Activated T-cell treated with anti-CD3 and anti-CD28 coated beads, Interleukin-2, amount 50 U/mL, for 1 hour (primary cell): ENCODE data around the gene MECP2.
A peak's percentile ranks its signal among the peaks of the same experiment; 100 is the strongest.

Experiments used
- DNase-seq: peaks from one replicate; pipeline ENCODE4 v3.0.0-alpha.2; 2020

Gene MECP2

GRCh38 chrX:154059231-154059630, 38.3 kb downstream of the MECP2 start:
- DNase-seq, result no peak

GRCh38 chrX:154058214-154058997, 39.1 kb downstream of the MECP2 start:
- no peak for DNase-seq

- no peak for DNase-seq
Observed at GRCh38 chrX:154057791-154058190, 39.7 kb downstream of the MECP2 start.

- DNase-seq, result no peak
Observed at GRCh38 chrX:154056770-154057241, 40.7 kb downstream of the MECP2 start.

GRCh38 chrX:154051201-154051810, 46.2 kb downstream of the MECP2 start:
- DNase-seq, result peak; percentile 68

- no peak for DNase-seq
Observed at GRCh38 chrX:154050113-154050495, 47.4 kb downstream of the MECP2 start.

GRCh38 chrX:154049209-154050112, 48.1 kb downstream of the MECP2 start:
- DNase-seq, result no peak

GRCh38 chrX:154048398-154048797, 49.1 kb downstream of the MECP2 start:
- DNase-seq, result no peak

- no peak for DNase-seq
Observed at GRCh38 chrX:154046940-154047610, 50.4 kb downstream of the MECP2 start.

GRCh38 chrX:154046031-154046781, 51.3 kb downstream of the MECP2 start:
- no peak for DNase-seq

GRCh38 chrX:154044091-154044490, 53.4 kb downstream of the MECP2 start:
- no peak for DNase-seq

GRCh38 chrX:154043003-154043763, 54.3 kb downstream of the MECP2 start:
- no peak for DNase-seq

- no peak for DNase-seq
Observed at GRCh38 chrX:154040863-154041262, 56.7 kb downstream of the MECP2 start.

GRCh38 chrX:154040307-154040756, 57.2 kb downstream of the MECP2 start:
- no peak for DNase-seq

- DNase-seq, result no peak
Observed at GRCh38 chrX:154039577-154039976, 57.9 kb downstream of the MECP2 start.

GRCh38 chrX:154038656-154039055, 58.9 kb downstream of the MECP2 start:
- no peak for DNase-seq

GRCh38 chrX:154037754-154038153, 59.8 kb downstream of the MECP2 start:
- DNase-seq, result no peak

- no peak for DNase-seq
Observed at GRCh38 chrX:154036513-154036912, 61.0 kb downstream of the MECP2 start.

GRCh38 chrX:154033848-154034247, 63.7 kb downstream of the MECP2 start:
- no peak for DNase-seq

- DNase-seq, result no peak
Observed at GRCh38 chrX:154032653-154033052, 64.9 kb downstream of the MECP2 start.

GRCh38 chrX:154032160-154032559, 65.4 kb downstream of the MECP2 start:
- DNase-seq, result no peak
